GM21526 (cell line): Measurements from ENCODE around the gene DENND5A.
"Not testable (repeated sequence)": the region's sequence is repeated elsewhere in the genome, so short reads cannot be mapped to it uniquely, and the experiment has no call there.

Source experiments
- ATAC-seq: cut with Tn5 transposase; IDR thresholded peaks from one replicate; pipeline ENCODE4 v1.9.1; 2021; ENCODE audit warnings: moderate library complexity; ENCODE audit not compliant: unreplicated experiment, low FRiP score

Gene DENND5A

GRCh38 chr11:9219115-9219514 lies 46.0 kb downstream of the DENND5A start:
- no peak for ATAC-seq

- ATAC-seq = no peak
These were observed 50.4 kb downstream of the DENND5A start for GRCh38 chr11:9214765-9215164.

GRCh38 chr11:9211322-9211721 lies 53.8 kb downstream of the DENND5A start:
- ATAC-seq = no peak

GRCh38 chr11:9210922-9211320 lies 54.2 kb downstream of the DENND5A start:
- ATAC-seq = no peak

- no peak for ATAC-seq
These were observed 54.8 kb downstream of the DENND5A start for GRCh38 chr11:9210224-9210921.

GRCh38 chr11:9209604-9210003 lies 55.5 kb downstream of the DENND5A start:
- not testable (repeated sequence) for ATAC-seq

GRCh38 chr11:9208726-9209501 lies 56.2 kb downstream of the DENND5A start:
- ATAC-seq = no peak

GRCh38 chr11:9207229-9207628 lies 57.9 kb downstream of the DENND5A start:
- no peak for ATAC-seq

GRCh38 chr11:9206496-9206895 lies 58.7 kb downstream of the DENND5A start:
- ATAC-seq = no peak

- ATAC-seq = no peak
These were observed 61.3 kb downstream of the DENND5A start for GRCh38 chr11:9203691-9204311.

- no peak for ATAC-seq
These were observed 63.6 kb downstream of the DENND5A start for GRCh38 chr11:9201372-9202162.

- ATAC-seq = no peak
These were observed 64.7 kb downstream of the DENND5A start for GRCh38 chr11:9200471-9200870.

- no peak for ATAC-seq
These were observed 71.8 kb downstream of the DENND5A start for GRCh38 chr11:9193316-9193715.

- no peak for ATAC-seq
These were observed 72.6 kb downstream of the DENND5A start for GRCh38 chr11:9192561-9192960.

GRCh38 chr11:9190326-9191016 lies 74.7 kb downstream of the DENND5A start:
- ATAC-seq = not testable (repeated sequence)

GRCh38 chr11:9188860-9189259 lies 76.3 kb downstream of the DENND5A start:
- ATAC-seq = not testable (repeated sequence)

- ATAC-seq = no peak
These were observed 77.5 kb downstream of the DENND5A start for GRCh38 chr11:9187616-9188015.

- no peak for ATAC-seq
These were observed 80.6 kb downstream of the DENND5A start for GRCh38 chr11:9184516-9184915.

GRCh38 chr11:9182180-9182871 lies 82.8 kb downstream of the DENND5A start:
- ATAC-seq = no peak

GRCh38 chr11:9180784-9181183 lies 84.4 kb downstream of the DENND5A start:
- ATAC-seq = no peak
